Choroid plexus epithelial cell (primary cell): ENCODE data around the gene PDLIM1.

Experiments used
- DNase-seq: peaks from one replicate; pipeline ENCODE4 v3.0.0-alpha.2; 2010; ENCODE audit warnings: low read depth
- H3K4me3 ChIP-seq: 2 replicates; pipeline ENCODE4 v1.5.1; 2011; ENCODE audit warnings: low read depth, mild to moderate bottlenecking, control low read depth, low read length, moderate library complexity
- TF ChIP-seq, protein P1 (sequence below): conservative IDR thresholded peaks from 2 replicates; pipeline ENCODE4 v1.5.1; 2011; ENCODE audit warnings: low read depth, mild to moderate bottlenecking, control low read depth, inconsistent platforms, low read length, moderate library complexity

The PDLIM1 gene

GRCh38 chr10:95327367-95327766, 36.6 kb upstream of the PDLIM1 start:
- no peak overlapping the region for H3K4me3 ChIP-seq
- peak; percentile 82 for DNase-seq
- TF ChIP-seq, protein P1, sequence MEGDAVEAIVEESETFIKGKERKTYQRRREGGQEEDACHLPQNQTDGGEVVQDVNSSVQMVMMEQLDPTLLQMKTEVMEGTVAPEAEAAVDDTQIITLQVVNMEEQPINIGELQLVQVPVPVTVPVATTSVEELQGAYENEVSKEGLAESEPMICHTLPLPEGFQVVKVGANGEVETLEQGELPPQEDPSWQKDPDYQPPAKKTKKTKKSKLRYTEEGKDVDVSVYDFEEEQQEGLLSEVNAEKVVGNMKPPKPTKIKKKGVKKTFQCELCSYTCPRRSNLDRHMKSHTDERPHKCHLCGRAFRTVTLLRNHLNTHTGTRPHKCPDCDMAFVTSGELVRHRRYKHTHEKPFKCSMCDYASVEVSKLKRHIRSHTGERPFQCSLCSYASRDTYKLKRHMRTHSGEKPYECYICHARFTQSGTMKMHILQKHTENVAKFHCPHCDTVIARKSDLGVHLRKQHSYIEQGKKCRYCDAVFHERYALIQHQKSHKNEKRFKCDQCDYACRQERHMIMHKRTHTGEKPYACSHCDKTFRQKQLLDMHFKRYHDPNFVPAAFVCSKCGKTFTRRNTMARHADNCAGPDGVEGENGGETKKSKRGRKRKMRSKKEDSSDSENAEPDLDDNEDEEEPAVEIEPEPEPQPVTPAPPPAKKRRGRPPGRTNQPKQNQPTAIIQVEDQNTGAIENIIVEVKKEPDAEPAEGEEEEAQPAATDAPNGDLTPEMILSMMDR: no peak

DNA sequence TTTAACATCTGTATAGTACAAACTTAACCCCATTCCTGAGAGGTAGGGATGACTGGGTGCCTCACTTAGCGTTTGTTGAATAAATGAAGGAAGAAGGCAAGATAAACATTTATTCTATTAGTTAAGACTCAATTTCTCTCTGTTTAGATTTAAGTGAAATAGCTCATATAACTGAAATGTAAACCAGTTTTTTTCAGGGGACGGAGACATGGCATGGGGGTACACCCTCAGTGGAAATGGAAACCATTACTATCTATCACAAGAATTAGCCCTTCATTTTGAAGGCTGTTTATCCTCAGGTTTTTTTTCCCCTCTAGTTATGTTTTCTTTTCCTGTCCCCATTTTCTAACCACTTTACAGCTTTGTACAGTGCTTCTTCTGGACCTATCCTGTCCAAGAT, 35.6 kb upstream of the PDLIM1 start:
- TF ChIP-seq, protein P1: no peak
- no peak overlapping the region for H3K4me3 ChIP-seq
- no peak for DNase-seq

- H3K4me3 ChIP-seq: no peak overlapping the region
- DNase-seq: no peak
- TF ChIP-seq, protein P1: no peak
Measured at GRCh38 chr10:95325863-95326262, 35.1 kb upstream of the PDLIM1 start.

DNA sequence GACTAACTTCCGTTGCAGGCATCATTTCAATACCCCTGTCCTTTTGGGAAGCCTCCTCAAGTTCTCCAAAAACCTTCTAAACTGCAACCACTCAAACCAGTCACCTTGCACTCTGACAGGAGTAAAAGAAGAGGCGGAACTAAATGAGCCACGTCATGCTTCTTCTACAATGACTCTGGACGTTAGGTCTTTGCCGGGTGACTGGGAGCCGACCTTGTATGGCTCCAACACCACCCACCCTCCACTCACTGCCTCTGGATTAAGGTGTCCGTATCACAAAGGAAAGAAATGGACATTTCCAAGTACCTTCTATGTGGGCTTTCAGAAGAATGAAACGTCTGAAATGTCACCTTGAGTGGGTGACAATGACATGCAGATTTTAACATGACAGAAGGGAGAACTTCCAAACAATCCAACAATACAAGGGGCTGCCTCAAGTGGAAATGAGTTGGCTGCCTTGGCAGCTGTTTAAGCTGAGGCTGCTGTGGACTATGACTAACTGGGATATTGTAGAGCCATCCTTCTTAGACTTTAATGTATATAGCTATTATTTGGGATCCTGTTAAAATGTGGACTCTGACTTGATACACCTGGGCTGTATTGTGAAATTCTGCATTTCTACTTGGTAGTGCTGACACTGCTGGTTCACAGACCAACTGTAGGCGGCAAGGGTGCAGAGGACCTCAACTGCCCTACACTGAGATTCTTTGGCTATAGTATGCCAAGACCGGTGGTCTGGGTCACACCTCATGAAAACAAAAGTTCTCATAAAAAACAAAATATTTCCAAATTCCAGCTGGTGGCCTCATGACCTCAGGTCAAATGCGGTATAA, 33.8 kb upstream of the PDLIM1 start:
- no peak for DNase-seq
- TF ChIP-seq, protein P1: no peak
- no peak overlapping the region for H3K4me3 ChIP-seq

GRCh38 chr10:95321554-95322301, 30.9 kb upstream of the PDLIM1 start:
- no peak for DNase-seq

DNA sequence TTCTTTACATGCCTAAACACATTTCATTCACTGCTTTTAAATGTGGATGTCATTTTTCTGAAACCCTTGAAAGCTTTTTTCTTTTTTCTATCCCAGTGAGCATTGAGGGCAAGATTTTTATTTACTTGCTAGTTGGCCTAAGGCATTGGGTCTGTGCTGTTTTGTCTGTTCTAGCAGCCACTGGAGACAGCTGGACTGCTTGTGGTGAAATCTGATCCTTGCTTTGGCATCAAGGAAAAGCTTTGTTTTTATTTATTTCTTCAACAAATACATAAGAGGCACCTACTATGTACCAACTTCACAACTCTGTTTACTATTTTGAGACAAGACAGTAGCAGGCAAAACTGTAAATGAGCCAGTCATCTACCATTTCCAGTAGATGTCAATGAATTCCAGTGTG, 28.4 kb upstream of the PDLIM1 start:
- peak; percentile 50 for DNase-seq
- no peak overlapping the region for H3K4me3 ChIP-seq
- TF ChIP-seq, protein P1: no peak

More at GRCh38 chr10:95321554-95322301, 30.9 kb upstream of the PDLIM1 start:
- no peak overlapping the region for H3K4me3 ChIP-seq
- TF ChIP-seq, protein P1: no peak
